ENCODE measurements around the gene SGMS1. TPM values are rescaled to one million over a fixed set of nuclear protein-coding genes. Genes with fewer than 3 reads are reported as not detected.

SGMS1 gene
- total and polyA plus RNA-seq, 2 experiments from 2014 or later = 15.0 to 34.7 TPM

DNA sequence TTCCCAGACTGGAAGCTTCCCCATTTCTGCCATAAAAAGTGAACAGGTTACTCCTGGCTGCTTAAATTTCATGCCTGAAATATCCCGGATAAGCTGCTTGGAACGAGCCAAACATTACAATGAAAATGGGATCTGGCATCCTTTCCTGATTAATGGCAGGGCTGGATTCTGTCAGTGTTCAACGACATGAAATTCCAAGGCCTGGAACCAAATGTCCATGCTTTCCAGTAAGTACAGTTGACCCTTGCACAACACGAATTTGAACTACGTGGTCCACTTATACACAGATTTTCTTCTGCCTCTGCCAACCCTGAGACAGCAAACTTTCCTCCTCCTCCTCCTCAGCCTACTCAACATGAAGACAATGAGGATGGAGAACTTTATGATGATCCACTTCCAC is 65.4 kb downstream of the SGMS1 start (continued):
- TF ChIP-seq, protein P1, sequence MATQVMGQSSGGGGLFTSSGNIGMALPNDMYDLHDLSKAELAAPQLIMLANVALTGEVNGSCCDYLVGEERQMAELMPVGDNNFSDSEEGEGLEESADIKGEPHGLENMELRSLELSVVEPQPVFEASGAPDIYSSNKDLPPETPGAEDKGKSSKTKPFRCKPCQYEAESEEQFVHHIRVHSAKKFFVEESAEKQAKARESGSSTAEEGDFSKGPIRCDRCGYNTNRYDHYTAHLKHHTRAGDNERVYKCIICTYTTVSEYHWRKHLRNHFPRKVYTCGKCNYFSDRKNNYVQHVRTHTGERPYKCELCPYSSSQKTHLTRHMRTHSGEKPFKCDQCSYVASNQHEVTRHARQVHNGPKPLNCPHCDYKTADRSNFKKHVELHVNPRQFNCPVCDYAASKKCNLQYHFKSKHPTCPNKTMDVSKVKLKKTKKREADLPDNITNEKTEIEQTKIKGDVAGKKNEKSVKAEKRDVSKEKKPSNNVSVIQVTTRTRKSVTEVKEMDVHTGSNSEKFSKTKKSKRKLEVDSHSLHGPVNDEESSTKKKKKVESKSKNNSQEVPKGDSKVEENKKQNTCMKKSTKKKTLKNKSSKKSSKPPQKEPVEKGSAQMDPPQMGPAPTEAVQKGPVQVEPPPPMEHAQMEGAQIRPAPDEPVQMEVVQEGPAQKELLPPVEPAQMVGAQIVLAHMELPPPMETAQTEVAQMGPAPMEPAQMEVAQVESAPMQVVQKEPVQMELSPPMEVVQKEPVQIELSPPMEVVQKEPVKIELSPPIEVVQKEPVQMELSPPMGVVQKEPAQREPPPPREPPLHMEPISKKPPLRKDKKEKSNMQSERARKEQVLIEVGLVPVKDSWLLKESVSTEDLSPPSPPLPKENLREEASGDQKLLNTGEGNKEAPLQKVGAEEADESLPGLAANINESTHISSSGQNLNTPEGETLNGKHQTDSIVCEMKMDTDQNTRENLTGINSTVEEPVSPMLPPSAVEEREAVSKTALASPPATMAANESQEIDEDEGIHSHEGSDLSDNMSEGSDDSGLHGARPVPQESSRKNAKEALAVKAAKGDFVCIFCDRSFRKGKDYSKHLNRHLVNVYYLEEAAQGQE (IDR thresholded peaks at IDR 0.05; ENCODE audit: unreplicated experiment) = no peak
- TF ChIP-seq EZH2 (IDR thresholded peaks at IDR 0.05; ENCODE audit: low read depth, unreplicated experiment) (no peak), ZNF114 (CRISPR knock-in tag; IDR thresholded peaks at IDR 0.05) (no peak), CREB1 (CRISPR knock-in tag; IDR thresholded peaks at IDR 0.05; ENCODE audit: low read depth) (no peak), STAT1 (IDR thresholded peaks at IDR 0.05; ENCODE audit: unreplicated experiment) (no peak), ETS1 (IDR thresholded peaks at IDR 0.05) (no peak)
- TF ChIP-seq, protein P2, sequence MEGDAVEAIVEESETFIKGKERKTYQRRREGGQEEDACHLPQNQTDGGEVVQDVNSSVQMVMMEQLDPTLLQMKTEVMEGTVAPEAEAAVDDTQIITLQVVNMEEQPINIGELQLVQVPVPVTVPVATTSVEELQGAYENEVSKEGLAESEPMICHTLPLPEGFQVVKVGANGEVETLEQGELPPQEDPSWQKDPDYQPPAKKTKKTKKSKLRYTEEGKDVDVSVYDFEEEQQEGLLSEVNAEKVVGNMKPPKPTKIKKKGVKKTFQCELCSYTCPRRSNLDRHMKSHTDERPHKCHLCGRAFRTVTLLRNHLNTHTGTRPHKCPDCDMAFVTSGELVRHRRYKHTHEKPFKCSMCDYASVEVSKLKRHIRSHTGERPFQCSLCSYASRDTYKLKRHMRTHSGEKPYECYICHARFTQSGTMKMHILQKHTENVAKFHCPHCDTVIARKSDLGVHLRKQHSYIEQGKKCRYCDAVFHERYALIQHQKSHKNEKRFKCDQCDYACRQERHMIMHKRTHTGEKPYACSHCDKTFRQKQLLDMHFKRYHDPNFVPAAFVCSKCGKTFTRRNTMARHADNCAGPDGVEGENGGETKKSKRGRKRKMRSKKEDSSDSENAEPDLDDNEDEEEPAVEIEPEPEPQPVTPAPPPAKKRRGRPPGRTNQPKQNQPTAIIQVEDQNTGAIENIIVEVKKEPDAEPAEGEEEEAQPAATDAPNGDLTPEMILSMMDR (conservative IDR thresholded peaks at IDR 0.05; ENCODE audit: low read depth in 2 of 2) = no peak

DNA sequence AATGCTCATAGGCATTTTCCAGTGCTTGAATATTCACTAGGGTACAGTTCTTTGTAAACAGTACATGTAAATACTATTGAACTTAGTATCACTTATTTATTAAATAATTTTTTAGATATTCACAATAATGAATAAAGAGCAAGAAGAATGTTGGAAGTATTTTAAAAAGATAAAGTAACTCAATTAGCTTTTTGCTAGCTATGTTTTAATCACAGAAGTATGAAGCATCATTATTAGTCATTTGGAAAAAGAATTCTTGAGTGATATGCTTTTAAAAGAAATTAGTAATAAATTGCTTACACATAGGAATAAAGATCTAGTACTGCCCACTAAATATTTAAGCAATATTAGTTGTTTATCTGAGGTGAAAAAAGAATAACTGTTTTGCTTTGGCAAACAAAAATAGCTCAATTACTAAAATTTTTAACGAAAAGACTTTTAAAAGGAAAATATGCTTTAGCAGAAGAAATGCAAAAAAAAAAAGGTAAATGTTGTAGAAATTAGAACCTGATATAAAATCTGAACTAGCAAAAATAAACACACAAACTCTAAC is 66.5 kb downstream of the SGMS1 start:
- H3K4me3 ChIP-seq = no peak overlapping the region
- DNase-seq (ENCODE audit: low spot score) = no peak
- no peaks in the 10 kb centered on the region for H3K36me3 Mint-ChIP-seq (ENCODE audit: low read depth)
- TF ChIP-seq, protein P2 (conservative IDR thresholded peaks at IDR 0.05; ENCODE audit: low read depth in 2 of 2) = no peak
- TF ChIP-seq STAT1 (IDR thresholded peaks at IDR 0.05; ENCODE audit: unreplicated experiment) = no peak
- no peak for TF ChIP-seq CREB1 (CRISPR knock-in tag; IDR thresholded peaks at IDR 0.05; ENCODE audit: low read depth)
- no peak for TF ChIP-seq ETS1 (IDR thresholded peaks at IDR 0.05)
- TF ChIP-seq NANOG (IDR thresholded peaks at IDR 0.05; ENCODE audit: borderline replicate concordance) = no peak
- TF ChIP-seq ZNF114 (CRISPR knock-in tag; IDR thresholded peaks at IDR 0.05) = no peak

More for the DNA sequence above, 66.5 kb downstream of the SGMS1 start:
- Mint-ChIP-seq H3K27ac (no peak overlapping the region), H3K4me1 (peaks cover 50% of the 10 kb centered on the region), H3K9me3 (no peaks in the 10 kb centered on the region), H3K27me3 (ENCODE audit: insufficient read depth, low read depth, poor library complexity) (no peaks in the 10 kb centered on the region), H3K4me3 (no peak overlapping the region)
- no peaks in the 10 kb centered on the region for H3K27me3 ChIP-seq (ENCODE audit: insufficient read depth)
- H3K27ac ChIP-seq (ENCODE audit: low read depth) = no peak overlapping the region
- no peaks in the 10 kb centered on the region for H3F3A ChIP-seq (replicated peaks; ENCODE audit: low read depth)
- H3K79me2 ChIP-seq (replicated peaks; ENCODE audit: insufficient read depth) = peaks cover 43% of the 10 kb centered on the region
- no peak for ATAC-seq
- peaks cover 51% of the 10 kb centered on the region for H3K4me1 ChIP-seq (ENCODE audit: insufficient read depth)
- H2AFZ ChIP-seq = no peak overlapping the region
- H4K20me1 ChIP-seq (replicated peaks; ENCODE audit: insufficient read depth) = no peaks in the 10 kb centered on the region; the same call in 1 of the 2 replicates
- no peaks in the 10 kb centered on the region for H3K9me2 ChIP-seq (ENCODE audit: insufficient read depth)
- H3K36me3 ChIP-seq (ENCODE audit: insufficient read depth) = no peaks in the 10 kb centered on the region
- H3K4me2 ChIP-seq = no peak overlapping the region
